GM10266 (cell line): ENCODE results near the gene NEK11.

Source experiments
- DNase-seq: peaks from one replicate; pipeline ENCODE4 v3.0.0; 2012; ENCODE audit errors: extremely low spot score
- CTCF ChIP-seq: IDR thresholded peaks from 2 replicates; pipeline ENCODE4 v1.5.1; 2012; ENCODE audit warnings: mild to moderate bottlenecking, low read depth; ENCODE audit not compliant: control insufficient read depth, insufficient read depth; ENCODE audit errors: missing control alignments

Gene NEK11

GRCh38 chr3:131393868-131394267, 367.2 kb downstream of the NEK11 start:
- no peak for DNase-seq
- TF ChIP-seq CTCF: no peak

GRCh38 chr3:131394400-131394799, 367.7 kb downstream of the NEK11 start:
- TF ChIP-seq CTCF: no peak
- DNase-seq: no peak

- no peak for DNase-seq
- TF ChIP-seq CTCF: no peak
Measured at GRCh38 chr3:131396170-131396569, 369.5 kb downstream of the NEK11 start.

GRCh38 chr3:131397889-131398288, 371.2 kb downstream of the NEK11 start:
- no peak for TF ChIP-seq CTCF
- no peak for DNase-seq
